Measurements from ENCODE around the gene OR6C76. TPM values are rescaled to one million over a fixed set of nuclear protein-coding genes. Genes with fewer than 3 reads are reported as not detected.

Gene OR6C76
- total RNA-seq (ENCODE audit: unreplicated experiment), result not detected
- long read RNA-seq, result 0 reads

DNA sequence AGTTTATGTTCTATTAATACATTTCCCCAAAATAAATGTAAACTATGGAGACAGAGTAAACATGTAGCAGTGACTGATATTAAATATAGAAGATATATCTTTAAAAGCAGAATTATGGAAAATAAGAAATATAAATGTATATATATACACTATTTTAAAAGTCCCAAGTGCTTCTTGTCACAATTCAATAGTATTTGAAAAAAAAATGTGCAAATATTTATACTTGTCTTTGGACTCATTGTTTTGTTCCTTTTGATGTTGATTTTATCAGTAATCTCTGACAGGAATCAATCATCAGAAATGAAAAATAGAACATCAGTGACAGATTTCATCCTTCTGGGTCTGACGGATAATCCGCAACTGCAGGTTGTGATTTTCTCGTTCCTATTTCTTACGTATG is at the start of gene OR6C76:
Gene OR6C76, plus strand, starts transcription at position 301 of the 400 bp plus-strand sequence. Its CDS starts 0 bp downstream, at position 301.
- Mint-ChIP-seq H3K27me3 (ENCODE audit: unreplicated experiment) (no peaks in the 10 kb centered on the region), H3K9me3 (ENCODE audit: unreplicated experiment) (no peaks in the 10 kb centered on the region), H3K4me3 (ENCODE audit: unreplicated experiment) (no peak within 1 kb of the TSS), H3K36me3 (ENCODE audit: unreplicated experiment) (no peaks in the 10 kb centered on the region), H3K27ac (ENCODE audit: unreplicated experiment) (no peak within 1 kb of the TSS), H3K4me1 (ENCODE audit: low read depth, unreplicated experiment) (no peaks in the 10 kb centered on the region)
- TF ChIP-seq, protein P1, sequence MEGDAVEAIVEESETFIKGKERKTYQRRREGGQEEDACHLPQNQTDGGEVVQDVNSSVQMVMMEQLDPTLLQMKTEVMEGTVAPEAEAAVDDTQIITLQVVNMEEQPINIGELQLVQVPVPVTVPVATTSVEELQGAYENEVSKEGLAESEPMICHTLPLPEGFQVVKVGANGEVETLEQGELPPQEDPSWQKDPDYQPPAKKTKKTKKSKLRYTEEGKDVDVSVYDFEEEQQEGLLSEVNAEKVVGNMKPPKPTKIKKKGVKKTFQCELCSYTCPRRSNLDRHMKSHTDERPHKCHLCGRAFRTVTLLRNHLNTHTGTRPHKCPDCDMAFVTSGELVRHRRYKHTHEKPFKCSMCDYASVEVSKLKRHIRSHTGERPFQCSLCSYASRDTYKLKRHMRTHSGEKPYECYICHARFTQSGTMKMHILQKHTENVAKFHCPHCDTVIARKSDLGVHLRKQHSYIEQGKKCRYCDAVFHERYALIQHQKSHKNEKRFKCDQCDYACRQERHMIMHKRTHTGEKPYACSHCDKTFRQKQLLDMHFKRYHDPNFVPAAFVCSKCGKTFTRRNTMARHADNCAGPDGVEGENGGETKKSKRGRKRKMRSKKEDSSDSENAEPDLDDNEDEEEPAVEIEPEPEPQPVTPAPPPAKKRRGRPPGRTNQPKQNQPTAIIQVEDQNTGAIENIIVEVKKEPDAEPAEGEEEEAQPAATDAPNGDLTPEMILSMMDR (IDR thresholded peaks at IDR 0.05; ENCODE audit: partially characterized antibody, unreplicated experiment), result no peak
- no peak for DNase-seq

DNA sequence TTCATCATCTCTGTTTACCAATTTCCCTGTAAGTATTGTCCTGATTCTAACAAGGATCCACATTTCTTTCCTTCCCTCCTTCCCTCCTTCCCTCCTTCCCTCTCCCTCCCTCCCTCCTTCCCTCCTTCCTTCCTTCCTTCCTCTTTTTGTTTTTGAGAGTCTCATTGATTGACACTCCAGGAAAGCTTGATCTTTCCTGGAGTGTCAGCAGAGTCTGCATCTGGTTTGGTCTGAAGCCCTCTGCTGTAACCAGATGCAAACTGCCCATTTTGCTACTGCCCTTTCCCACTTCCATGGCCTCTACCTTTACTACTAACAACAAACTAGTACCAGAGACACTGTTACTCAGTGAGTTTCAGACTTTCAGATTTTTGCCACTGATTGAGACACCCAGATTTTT is 40.2 kb upstream of the OR6C76 start:
- Mint-ChIP-seq H3K27ac (ENCODE audit: unreplicated experiment) (no peak overlapping the region), H3K27me3 (ENCODE audit: unreplicated experiment) (no peaks in the 10 kb centered on the region), H3K4me1 (ENCODE audit: low read depth, unreplicated experiment) (no peaks in the 10 kb centered on the region), H3K36me3 (ENCODE audit: unreplicated experiment) (no peaks in the 10 kb centered on the region), H3K4me3 (ENCODE audit: unreplicated experiment) (no peak overlapping the region), H3K9me3 (ENCODE audit: unreplicated experiment) (no peaks in the 10 kb centered on the region)
- DNase-seq, result no peak
- TF ChIP-seq, protein P1 (IDR thresholded peaks at IDR 0.05; ENCODE audit: partially characterized antibody, unreplicated experiment), result no peak

GRCh38 chr12:55392032-55392795 is 33.8 kb upstream of the OR6C76 start:
- no peak for DNase-seq

GRCh38 chr12:55396326-55396725 is 29.7 kb upstream of the OR6C76 start:
- Mint-ChIP-seq H3K27ac (ENCODE audit: unreplicated experiment) (no peak overlapping the region), H3K27me3 (ENCODE audit: unreplicated experiment) (no peaks in the 10 kb centered on the region), H3K36me3 (ENCODE audit: unreplicated experiment) (no peaks in the 10 kb centered on the region), H3K4me3 (ENCODE audit: unreplicated experiment) (no peak overlapping the region), H3K9me3 (ENCODE audit: unreplicated experiment) (no peaks in the 10 kb centered on the region), H3K4me1 (ENCODE audit: low read depth, unreplicated experiment) (no peaks in the 10 kb centered on the region)
- DNase-seq, result no peak
- TF ChIP-seq, protein P1 (IDR thresholded peaks at IDR 0.05; ENCODE audit: partially characterized antibody, unreplicated experiment), result no peak

More at GRCh38 chr12:55392032-55392795, 33.8 kb upstream of the OR6C76 start:
- H3K9me3 Mint-ChIP-seq (ENCODE audit: unreplicated experiment), result no peaks in the 10 kb centered on the region
- H3K4me3 Mint-ChIP-seq (ENCODE audit: unreplicated experiment), result no peak overlapping the region
- no peaks in the 10 kb centered on the region for H3K4me1 Mint-ChIP-seq (ENCODE audit: low read depth, unreplicated experiment)
- TF ChIP-seq, protein P1 (IDR thresholded peaks at IDR 0.05; ENCODE audit: partially characterized antibody, unreplicated experiment), result no peak
- no peak overlapping the region for H3K27ac Mint-ChIP-seq (ENCODE audit: unreplicated experiment)
- no peaks in the 10 kb centered on the region for H3K36me3 Mint-ChIP-seq (ENCODE audit: unreplicated experiment)
- no peaks in the 10 kb centered on the region for H3K27me3 Mint-ChIP-seq (ENCODE audit: unreplicated experiment)

DNA sequence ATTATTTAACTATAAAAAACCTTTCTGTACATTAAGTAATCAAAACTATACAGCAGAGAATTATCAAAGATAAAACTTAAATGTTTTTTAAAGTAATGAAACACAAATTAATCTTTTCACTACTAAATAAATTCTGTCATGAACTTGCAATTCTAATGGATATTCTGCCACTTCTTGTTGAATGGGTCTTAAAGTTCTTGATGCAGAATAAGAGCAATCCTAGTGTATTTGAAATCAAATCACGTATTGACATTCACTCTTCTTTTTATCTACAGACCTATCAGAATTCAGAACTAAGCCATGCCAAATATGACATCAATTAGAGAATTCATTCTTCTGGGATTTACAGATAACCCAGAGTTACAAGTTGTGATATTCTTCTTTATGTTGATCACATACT is 25.8 kb upstream of the OR6C76 start, which contains the start of gene OR6C65:
Gene OR6C65, plus strand, starts transcription at position 301 of the 400 bp plus-strand sequence. Its CDS starts 0 bp downstream, at position 301.
- Mint-ChIP-seq H3K4me3 (ENCODE audit: unreplicated experiment) (no peak within 1 kb of the TSS), H3K27me3 (ENCODE audit: unreplicated experiment) (no peaks in the 10 kb centered on the region), H3K4me1 (ENCODE audit: low read depth, unreplicated experiment) (no peaks in the 10 kb centered on the region), H3K36me3 (ENCODE audit: unreplicated experiment) (no peaks in the 10 kb centered on the region), H3K27ac (ENCODE audit: unreplicated experiment) (no peak within 1 kb of the TSS), H3K9me3 (ENCODE audit: unreplicated experiment) (no peaks in the 10 kb centered on the region)
- TF ChIP-seq, protein P1 (IDR thresholded peaks at IDR 0.05; ENCODE audit: partially characterized antibody, unreplicated experiment), result no peak
- no peak for DNase-seq
